HepG2 (cell line): Measurements from ENCODE around the gene ANO6.

Experiments used
- CTCF ChIP-seq: sonication (generic); formaldehyde crosslinking; IDR thresholded peaks from 2 replicates; pipeline ENCODE4 v1.5.0; 2020; ENCODE audit warnings: mild to moderate bottlenecking, missing genetic modification reagents, moderate library complexity
- KAT7 ChIP-seq: IDR thresholded peaks from 2 replicates; pipeline ENCODE4 v1.6.1; 2018; ENCODE audit warnings: borderline replicate concordance, missing compliant biosample characterization
- MLX ChIP-seq: IDR thresholded peaks from 2 replicates; pipeline ENCODE4 v1.6.1; 2016
- PCBP2 ChIP-seq: fragments of 200-400 bp; formaldehyde crosslinking; optimal IDR thresholded peaks from 2 replicates; pipeline ENCODE3; 2018; ENCODE audit warnings: low read length, low read depth; ENCODE audit not compliant: poor library complexity, severe bottlenecking
- TOE1 ChIP-seq: sonication (generic); formaldehyde crosslinking; IDR thresholded peaks from 2 replicates; pipeline ENCODE4 v1.4.0; 2020; ENCODE audit warnings: mild to moderate bottlenecking, missing genetic modification reagents
- ZNF891 ChIP-seq: sonication (generic); formaldehyde crosslinking; IDR thresholded peaks from 2 replicates; pipeline ENCODE4 v1.5.0; 2020; ENCODE audit warnings: mild to moderate bottlenecking, missing genetic modification reagents

GRCh38 chr12:45398552-45398951 is 182.7 kb downstream of the ANO6 start:
- TF ChIP-seq ZNF891 (no peak), CTCF (CRISPR knock-in tag) (no peak), KAT7 (CRISPR knock-in tag) (no peak), TOE1 (CRISPR knock-in tag) (no peak), PCBP2 (no peak), MLX (no peak)
